HepG2 (cell line): Measurements from ENCODE around the gene IGDCC3. TPM values are rescaled to one million over a fixed set of nuclear protein-coding genes. Genes with fewer than 3 reads are reported as not detected.

Experiments used
- ARID3A ChIP-seq: IDR thresholded peaks from 2 replicates; pipeline ENCODE4 v1.6.1; 2012; ENCODE audit warnings: low read depth, low read length, improper control_type of control experiment
- BCL3 ChIP-seq: sonication (generic); formaldehyde crosslinking; IDR thresholded peaks from 2 replicates; pipeline ENCODE4 v1.5.1; 2020; ENCODE audit warnings: mild to moderate bottlenecking, missing genetic modification reagents, moderate library complexity
- E2F1 ChIP-seq: sonication (generic); formaldehyde crosslinking; IDR thresholded peaks from 2 replicates; pipeline ENCODE4 v1.5.0; 2020; ENCODE audit warnings: missing genetic modification reagents
- ELF1 ChIP-seq: sonication (generic); formaldehyde crosslinking; IDR thresholded peaks from 2 replicates; pipeline ENCODE4 v1.4.0; 2020; ENCODE audit warnings: missing genetic modification reagents
- GTF3A ChIP-seq: sonication (generic); formaldehyde crosslinking; conservative IDR thresholded peaks from 2 replicates; pipeline ENCODE4 v1.4.0; 2020; ENCODE audit warnings: mild to moderate bottlenecking, missing genetic modification reagents
- HDAC6 ChIP-seq: fragments of 200-600 bp; sonication (generic); IDR thresholded peaks from 2 replicates; pipeline ENCODE4 v1.7.0; 2017; ENCODE audit warnings: mild to moderate bottlenecking, antibody characterized with exemption, low read length, low read depth
- HNF4A ChIP-seq: sonication (generic); formaldehyde crosslinking; IDR thresholded peaks from 2 replicates; pipeline ENCODE4 v1.4.0; 2020; ENCODE audit warnings: missing genetic modification reagents
- PAF1 ChIP-seq: IDR thresholded peaks from 2 replicates; pipeline ENCODE4 v1.6.1; 2016; ENCODE audit warnings: missing genetic modification reagents, missing compliant biosample characterization
- PCBP2 ChIP-seq: fragments of 200-400 bp; formaldehyde crosslinking; optimal IDR thresholded peaks from 2 replicates; pipeline ENCODE3; 2018; ENCODE audit warnings: low read length, low read depth; ENCODE audit not compliant: poor library complexity, severe bottlenecking
- RARA ChIP-seq: IDR thresholded peaks from 2 replicates; pipeline ENCODE4 v1.6.1; 2016; ENCODE audit warnings: missing genetic modification reagents, missing compliant biosample characterization
- REXO4 ChIP-seq: sonication (generic); formaldehyde crosslinking; IDR thresholded peaks from 2 replicates; pipeline ENCODE4 v1.8.0; 2022; ENCODE audit warnings: missing genetic modification reagents, mild to moderate bottlenecking, borderline replicate concordance
- RFXAP ChIP-seq: sonication (generic); formaldehyde crosslinking; IDR thresholded peaks from 2 replicates; pipeline ENCODE4 v1.4.0; 2020; ENCODE audit warnings: missing genetic modification reagents, borderline replicate concordance
- TBL1XR1 ChIP-seq: fragments of 150-350 bp; IDR thresholded peaks from 2 replicates; pipeline ENCODE4 v1.6.1; 2014; ENCODE audit warnings: borderline replicate concordance, low read length; ENCODE audit not compliant: partially characterized antibody
- YEATS4 ChIP-seq: sonication (generic); formaldehyde crosslinking; IDR thresholded peaks from 2 replicates; pipeline ENCODE4 v1.4.0; 2020; ENCODE audit warnings: missing genetic modification reagents, borderline replicate concordance
- ZEB1 ChIP-seq: IDR thresholded peaks from 2 replicates; pipeline ENCODE4 v1.6.1; 2012; ENCODE audit warnings: mild to moderate bottlenecking, low read depth, inconsistent platforms; ENCODE audit not compliant: insufficient replicate concordance
- ZFP1 ChIP-seq: IDR thresholded peaks from 2 replicates; pipeline ENCODE4 v1.6.1; 2016
- ZFP62 ChIP-seq: sonication (generic); formaldehyde crosslinking; IDR thresholded peaks from 2 replicates; pipeline ENCODE4 v1.4.0; 2020; ENCODE audit warnings: missing genetic modification reagents
- ZFY ChIP-seq: sonication (generic); formaldehyde crosslinking; IDR thresholded peaks from 2 replicates; pipeline ENCODE4 v1.4.0; 2020; ENCODE audit warnings: missing genetic modification reagents
- ZNF160 ChIP-seq: sonication (generic); formaldehyde crosslinking; IDR thresholded peaks from 2 replicates; pipeline ENCODE4 v1.8.0; 2022; ENCODE audit warnings: mild to moderate bottlenecking, inconsistent platforms, missing genetic modification reagents
- ZNF503 ChIP-seq: sonication (generic); formaldehyde crosslinking; IDR thresholded peaks from 2 replicates; pipeline ENCODE4 v1.4.0; 2020; ENCODE audit warnings: missing genetic modification reagents
- ZNF546 ChIP-seq: sonication (generic); formaldehyde crosslinking; conservative IDR thresholded peaks from 2 replicates; pipeline ENCODE4 v1.8.1; 2023; ENCODE audit warnings: mild to moderate bottlenecking, missing genetic modification reagents
- ZNF570 ChIP-seq: sonication (generic); formaldehyde crosslinking; IDR thresholded peaks from 2 replicates; pipeline ENCODE4 v1.4.0; 2020; ENCODE audit warnings: mild to moderate bottlenecking, missing genetic modification reagents, borderline replicate concordance
- ZNF644 ChIP-seq: IDR thresholded peaks from 2 replicates; pipeline ENCODE4 v1.6.1; 2016; ENCODE audit warnings: low read depth
- polyA plus RNA-seq, 8 experiments: library from polyadenylated mRNA; depleted of rRNA in 3 of 8; stranded (reverse) in 7 of 8; unstranded in 1 of 8; fragments of >200 nt; fragmentation: Illumina TruSeq in 4 of 8; extraction: Trizol in 4 of 8; gene quantifications; 2 replicates each; pipeline versions ENCODE4 v1.2.1 to v1.2.3, GENCODE V29; 2011 to 2016; ENCODE audit warnings: low read depth in 4 of 8, missing spikeins in 1 of 8, mixed read lengths in 1 of 8; ENCODE audit not compliant: insufficient read depth in 1 of 8
- total RNA-seq, 5 experiments: library from RNA; depleted of rRNA; stranded (reverse); fragments of >200 nt; fragmentation: Illumina TruSeq; extraction: Trizol; gene quantifications; 2 replicates each; pipeline ENCODE4 v1.2.3, GENCODE V29; 2016; ENCODE audit warnings: low read depth in 1 of 5
- TF ChIP-seq, protein P1 (sequence below): sonication (generic); formaldehyde crosslinking; IDR thresholded peaks from 2 replicates; pipeline ENCODE4 v1.4.0; 2020; ENCODE audit warnings: missing genetic modification reagents; ENCODE audit errors: not compliant biosample characterization

The IGDCC3 gene
- total and polyA plus RNA-seq, 2 of the 13 experiments (the other 11 are each of a cell fraction or from before 2014, with no cell fraction given) = 30.1 to 51.8 TPM

GRCh38 chr15:65377976-65378366, at the start of gene IGDCC3 (continued):
- TF ChIP-seq ZNF503 (CRISPR knock-in tag) = no peak
- no peak for TF ChIP-seq ZNF570 (CRISPR knock-in tag)
- TF ChIP-seq PAF1 (CRISPR knock-in tag) = no peak
- no peak for TF ChIP-seq ZNF160
- TF ChIP-seq E2F1 (CRISPR knock-in tag) = no peak
- TF ChIP-seq ZFP62 (CRISPR knock-in tag) = no peak
- TF ChIP-seq, protein P1, sequence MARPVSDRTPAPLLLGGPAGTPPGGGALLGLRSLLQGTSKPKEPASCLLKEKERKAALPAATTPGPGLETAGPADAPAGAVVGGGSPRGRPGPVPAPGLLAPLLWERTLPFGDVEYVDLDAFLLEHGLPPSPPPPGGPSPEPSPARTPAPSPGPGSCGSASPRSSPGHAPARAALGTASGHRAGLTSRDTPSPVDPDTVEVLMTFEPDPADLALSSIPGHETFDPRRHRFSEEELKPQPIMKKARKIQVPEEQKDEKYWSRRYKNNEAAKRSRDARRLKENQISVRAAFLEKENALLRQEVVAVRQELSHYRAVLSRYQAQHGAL (CRISPR knock-in tag) = no peak
- no peak for TF ChIP-seq ZNF546 (CRISPR knock-in tag)
- no peak for TF ChIP-seq GTF3A (CRISPR knock-in tag)
- TF ChIP-seq HDAC6 = no peak
- no peak for TF ChIP-seq PCBP2
- TF ChIP-seq ZNF644 (CRISPR knock-in tag) = no peak
- TF ChIP-seq ZFP1 = no peak
- TF ChIP-seq ZEB1 = no peak
- TF ChIP-seq YEATS4 = peak; percentile 14; the same call in 1 of the 2 replicates
- no peak for TF ChIP-seq BCL3 (CRISPR knock-in tag)
- peak; percentile 12; the same call in 1 of the 2 replicates for TF ChIP-seq ZFY
- peak; percentile 56 for TF ChIP-seq HNF4A (CRISPR knock-in tag)
- no peak for TF ChIP-seq TBL1XR1
- no peak for TF ChIP-seq ELF1 (CRISPR knock-in tag)
- no peak for TF ChIP-seq ARID3A
- peak; percentile 46; the same call in 1 of the 2 replicates for TF ChIP-seq RARA (CRISPR knock-in tag)
- TF ChIP-seq RFXAP = no peak
- TF ChIP-seq REXO4 (CRISPR knock-in tag) = no peak
